CD14-positive monocyte (primary cell): ENCODE results near the gene TMEFF1. TPM values are rescaled to one million over a fixed set of nuclear protein-coding genes. Genes with fewer than 3 reads are reported as not detected.

Experiments used
- DNase-seq, 3 donors: peaks; one replicate each; pipeline ENCODE4 v3.0.0-alpha.2; 2011 to 2022
- H2AFZ ChIP-seq: 2 replicates; pipeline ENCODE4 v1.6.0; 2012; ENCODE audit warnings: mild to moderate bottlenecking, low read depth, low read length, inconsistent platforms; ENCODE audit not compliant: insufficient read depth, poor library complexity, severe bottlenecking
- H3K27ac ChIP-seq, 2 donors: 1 replicate in 1 of 2; 2 replicates in 1 of 2; pipeline ENCODE4 v1.5.1; 2012 to 2013; ENCODE audit warnings: low read length in 2 of 2, control low read depth in 1 of 2, inconsistent platforms in 1 of 2, low read depth in 1 of 2, mild to moderate bottlenecking in 1 of 2
- H3K27me3 ChIP-seq, 2 donors: one replicate each; pipeline versions ENCODE4 v1.6.0 to v1.6.1; 2011 to 2013; ENCODE audit warnings: low read length in 2 of 2; ENCODE audit not compliant: control insufficient read depth in 2 of 2, insufficient read depth in 2 of 2
- H3K36me3 ChIP-seq, 2 donors: replicated peaks in 1 of 2; 1 replicate in 1 of 2; 2 replicates in 1 of 2; pipeline versions ENCODE4 v1.5.1 to v1.6.1; 2012 to 2013; ENCODE audit warnings: low read length in 2 of 2, control low read depth in 1 of 2, inconsistent platforms in 1 of 2, mild to moderate bottlenecking in 1 of 2; ENCODE audit not compliant: insufficient read depth in 2 of 2, control insufficient read depth in 1 of 2
- H3K4me1 ChIP-seq, 2 donors: 1 replicate in 1 of 2; 2 replicates in 1 of 2; pipeline versions ENCODE4 v1.5.1 to v1.6.1; 2012 to 2013; ENCODE audit warnings: low read length in 2 of 2, control low read depth in 1 of 2, inconsistent platforms in 1 of 2, mild to moderate bottlenecking in 1 of 2, moderate library complexity in 1 of 2; ENCODE audit not compliant: insufficient read depth in 2 of 2, control insufficient read depth in 1 of 2
- H3K4me2 ChIP-seq: replicated peaks from 2 replicates; pipeline ENCODE3; 2012; ENCODE audit warnings: low read length, moderate library complexity, mild to moderate bottlenecking; ENCODE audit not compliant: poor library complexity, severe bottlenecking; ENCODE audit errors: extremely low read depth
- H3K4me3 ChIP-seq, 3 experiments: fragments of 200-600 bp in 1 of 3; sonication (generic) in 1 of 3; replicated peaks in 1 of 3; 1 replicate in 2 of 3; 2 replicates in 1 of 3; pipeline ENCODE4 v1.5.1; 2011 to 2013; ENCODE audit warnings: low read length in 3 of 3, mild to moderate bottlenecking in 3 of 3, control low read depth in 2 of 3, low read depth in 2 of 3, inconsistent platforms in 1 of 3, moderate library complexity in 1 of 3
- H3K79me2 ChIP-seq: 2 replicates; pipeline ENCODE4 v1.6.0; 2012; ENCODE audit warnings: mild to moderate bottlenecking, control low read depth, inconsistent platforms, low read length, moderate library complexity; ENCODE audit not compliant: insufficient read depth
- H3K9ac ChIP-seq: 2 replicates; pipeline ENCODE4 v1.6.0; 2017; ENCODE audit warnings: low read length, mild to moderate bottlenecking; ENCODE audit not compliant: insufficient read depth, poor library complexity, severe bottlenecking
- H3K9me3 ChIP-seq, 2 donors: replicated peaks in 1 of 2; 1 replicate in 1 of 2; 2 replicates in 1 of 2; pipeline versions ENCODE4 v1.5.1 to v1.6.1; 2012 to 2013; ENCODE audit warnings: low read length in 2 of 2, control low read depth in 1 of 2; ENCODE audit not compliant: control insufficient read depth in 1 of 2, insufficient read depth in 1 of 2
- H4K20me1 ChIP-seq: 2 replicates; pipeline ENCODE4 v1.6.0; 2012; ENCODE audit warnings: mild to moderate bottlenecking, low read length, control low read depth, moderate library complexity; ENCODE audit not compliant: insufficient read depth
- H3K27ac Mint-ChIP-seq, 7 donors: one replicate each; pipeline ENCODE4 v1.8.0; 2020; ENCODE audit warnings: mild to moderate bottlenecking in 7 of 7, mixed read lengths in 7 of 7, moderate library complexity in 6 of 7, inconsistent platforms in 2 of 7
- H3K27me3 Mint-ChIP-seq, 3 donors: one replicate each; pipeline ENCODE4 v1.8.0; 2021 to 2022; ENCODE audit warnings: low read depth in 3 of 3, mild to moderate bottlenecking in 3 of 3, mixed read lengths in 3 of 3, moderate library complexity in 3 of 3, inconsistent platforms in 1 of 3
- H3K36me3 Mint-ChIP-seq, 2 donors: one replicate each; pipeline ENCODE4 v1.8.0; 2020; ENCODE audit warnings: mixed read lengths in 2 of 2, inconsistent platforms in 1 of 2, mild to moderate bottlenecking in 1 of 2
- H3K4me1 Mint-ChIP-seq: one replicate; pipeline ENCODE4 v1.8.0; 2020; ENCODE audit warnings: mild to moderate bottlenecking, mixed read lengths
- H3K4me3 Mint-ChIP-seq, 2 donors: one replicate each; pipeline ENCODE4 v1.8.0; 2020; ENCODE audit warnings: mild to moderate bottlenecking in 2 of 2, mixed read lengths in 2 of 2, moderate library complexity in 1 of 2
- H3K9me3 Mint-ChIP-seq, 7 donors: one replicate each; pipeline ENCODE4 v1.8.0; 2020 to 2022; ENCODE audit warnings: mixed read lengths in 7 of 7, mild to moderate bottlenecking in 6 of 7, moderate library complexity in 6 of 7, inconsistent platforms in 2 of 7
- WGBS: methylation state at CpG from one replicate; pipeline ENCODE4 v1.1.5; 2013; ENCODE audit warnings: missing lambda C conversion rate; ENCODE audit not compliant: insufficient coverage; 5-methylcytosine and 5-hydroxymethylcytosine counted together
- intact Hi-C, 2 donors: fragments of 100-400 bp; cut with micrococcal nuclease; formaldehyde crosslinking; loops; one replicate each; pipeline versions ENCODE4 v1.15.0 to v1.15.1; 2023
- polyA plus RNA-seq, 3 donors: library from polyadenylated mRNA; depleted of rRNA in 1 of 3; unstranded in 2 of 3; stranded (reverse) in 1 of 3; fragments of 300-500 nt in 2 of 3; fragments of >200 nt in 1 of 3; fragmentation: Illumina TruSeq in 2 of 3; gene quantifications; 1 replicate in 2 of 3; 2 replicates in 1 of 3; pipeline ENCODE4 v1.2.3, GENCODE V29; 2012 to 2021
- TF ChIP-seq, protein P1 (sequence below): fragments of 200-600 bp; IDR thresholded peaks from one replicate; pipeline ENCODE4 v1.8.0; 2022; ENCODE audit warnings: antibody characterized with exemption, mild to moderate bottlenecking

Gene TMEFF1
- polyA plus RNA-seq, 3 donors = not detected

GRCh38 chr9:100573655-100574260, 100.8 kb downstream of the TMEFF1 start:
- H3K27me3 ChIP-seq = no peaks in the 10 kb centered on the region
- no peak overlapping the region for H3K27ac ChIP-seq
- H3K36me3 ChIP-seq = no peaks in the 10 kb centered on the region
- no peaks in the 10 kb centered on the region for H3K36me3 Mint-ChIP-seq
- intact Hi-C loops = no loop called here
- peaks cover 0 to 3% (median 0%) of the 10 kb centered on the region in 7 donors for H3K9me3 Mint-ChIP-seq
- no peak overlapping the region for H3K4me2 ChIP-seq
- H2AFZ ChIP-seq = no peak overlapping the region
- no CpG with 5 or more reads among the region's 3 CpGs for WGBS
- H3K79me2 ChIP-seq = no peaks in the 10 kb centered on the region
- H3K4me3 Mint-ChIP-seq = no peak overlapping the region
- H3K4me3 ChIP-seq = no peak overlapping the region
- TF ChIP-seq, protein P1, sequence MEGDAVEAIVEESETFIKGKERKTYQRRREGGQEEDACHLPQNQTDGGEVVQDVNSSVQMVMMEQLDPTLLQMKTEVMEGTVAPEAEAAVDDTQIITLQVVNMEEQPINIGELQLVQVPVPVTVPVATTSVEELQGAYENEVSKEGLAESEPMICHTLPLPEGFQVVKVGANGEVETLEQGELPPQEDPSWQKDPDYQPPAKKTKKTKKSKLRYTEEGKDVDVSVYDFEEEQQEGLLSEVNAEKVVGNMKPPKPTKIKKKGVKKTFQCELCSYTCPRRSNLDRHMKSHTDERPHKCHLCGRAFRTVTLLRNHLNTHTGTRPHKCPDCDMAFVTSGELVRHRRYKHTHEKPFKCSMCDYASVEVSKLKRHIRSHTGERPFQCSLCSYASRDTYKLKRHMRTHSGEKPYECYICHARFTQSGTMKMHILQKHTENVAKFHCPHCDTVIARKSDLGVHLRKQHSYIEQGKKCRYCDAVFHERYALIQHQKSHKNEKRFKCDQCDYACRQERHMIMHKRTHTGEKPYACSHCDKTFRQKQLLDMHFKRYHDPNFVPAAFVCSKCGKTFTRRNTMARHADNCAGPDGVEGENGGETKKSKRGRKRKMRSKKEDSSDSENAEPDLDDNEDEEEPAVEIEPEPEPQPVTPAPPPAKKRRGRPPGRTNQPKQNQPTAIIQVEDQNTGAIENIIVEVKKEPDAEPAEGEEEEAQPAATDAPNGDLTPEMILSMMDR = no peak
- no peak overlapping the region for H3K9ac ChIP-seq
- no peak for DNase-seq
- H3K9me3 ChIP-seq = no peaks in the 10 kb centered on the region
- no peak overlapping the region for H3K27ac Mint-ChIP-seq
- no peaks in the 10 kb centered on the region for H4K20me1 ChIP-seq
- H3K4me1 ChIP-seq = no peaks in the 10 kb centered on the region
- no peaks in the 10 kb centered on the region for H3K4me1 Mint-ChIP-seq
- peaks cover 0 to 2% (median 0%) of the 10 kb centered on the region in 3 donors for H3K27me3 Mint-ChIP-seq

DNA sequence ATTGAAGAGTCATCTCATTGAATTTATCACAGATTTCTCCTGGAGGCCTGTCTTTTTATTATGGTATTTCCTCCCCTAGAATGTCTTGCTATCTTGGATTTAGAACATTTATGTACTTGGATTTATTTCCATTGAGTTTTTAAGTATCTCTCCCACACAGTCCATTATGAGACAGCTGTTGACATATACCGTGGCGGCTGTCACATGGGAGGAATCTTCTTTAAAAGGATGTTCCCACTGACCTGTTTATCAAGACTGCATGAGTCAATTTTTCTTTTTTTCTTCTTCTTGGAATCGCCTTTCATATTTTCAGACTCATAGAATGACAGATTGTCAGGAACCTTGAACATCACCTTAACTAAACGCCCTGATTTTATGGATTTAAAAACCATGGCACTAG, 102.1 kb downstream of the TMEFF1 start:
- Histone ChIP-seq H2AFZ (no peak overlapping the region), H3K27me3 (no peaks in the 10 kb centered on the region), H3K36me3 (no peaks in the 10 kb centered on the region), H3K9me3 (no peaks in the 10 kb centered on the region), H4K20me1 (no peaks in the 10 kb centered on the region), H3K4me1 (no peaks in the 10 kb centered on the region), H3K4me3 (no peak overlapping the region), H3K79me2 (no peaks in the 10 kb centered on the region), H3K9ac (no peak overlapping the region), H3K4me2 (no peak overlapping the region), H3K27ac (no peak overlapping the region)
- Mint-ChIP-seq H3K27ac (no peak overlapping the region), H3K27me3 (peaks cover 0 to 2% (median 0%) of the 10 kb centered on the region in 3 donors), H3K4me1 (no peaks in the 10 kb centered on the region), H3K4me3 (no peak overlapping the region), H3K9me3 (peaks cover 0 to 3% (median 0%) of the 10 kb centered on the region in 7 donors), H3K36me3 (no peaks in the 10 kb centered on the region)
- TF ChIP-seq, protein P1 = no peak
- DNase-seq = no peak
- intact Hi-C loops = no loop called here
- WGBS = no CpG with 5 or more reads among the region's 4 CpGs
